Mammary epithelial cell (primary cell): ENCODE measurements around the gene SHROOM1.

ENCODE experiments used
- EZH2 ChIP-seq: IDR thresholded peaks from 2 replicates; pipeline ENCODE4 v1.6.1; 2012; ENCODE audit warnings: low read length, inconsistent platforms, borderline replicate concordance
- TF ChIP-seq, protein P1 (sequence below), 2 donors: IDR thresholded peaks in 1 of 2; conservative IDR thresholded peaks in 1 of 2; 2 replicates each; pipeline ENCODE4 v1.5.1; 2011 to 2012; ENCODE audit warnings: inconsistent platforms in 2 of 2, low read length in 2 of 2, mild to moderate bottlenecking in 2 of 2, control low read depth in 1 of 2, low read depth in 1 of 2; ENCODE audit not compliant: insufficient read depth in 1 of 2; ENCODE audit errors: extremely low read depth in 1 of 2

DNA sequence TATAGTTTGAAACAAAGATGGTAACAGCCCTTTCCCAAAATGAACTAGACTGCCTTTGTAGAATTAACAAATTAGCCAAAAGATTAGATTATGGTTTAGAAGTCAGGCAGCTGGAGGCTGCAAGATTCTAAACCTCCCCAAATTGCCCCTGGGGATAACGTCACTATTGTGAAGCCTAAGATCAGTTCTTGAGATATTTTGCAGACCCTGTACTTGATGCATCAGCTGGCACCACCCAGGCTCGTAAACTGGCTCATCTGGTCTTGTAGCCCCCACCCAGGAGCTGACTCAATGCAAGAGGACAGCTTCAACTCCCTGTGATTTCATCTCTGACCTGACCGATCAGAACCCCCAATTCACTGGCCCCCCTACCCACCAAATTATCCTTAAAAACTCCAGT, 21.6 kb downstream of the SHROOM1 start:
- TF ChIP-seq, protein P1, sequence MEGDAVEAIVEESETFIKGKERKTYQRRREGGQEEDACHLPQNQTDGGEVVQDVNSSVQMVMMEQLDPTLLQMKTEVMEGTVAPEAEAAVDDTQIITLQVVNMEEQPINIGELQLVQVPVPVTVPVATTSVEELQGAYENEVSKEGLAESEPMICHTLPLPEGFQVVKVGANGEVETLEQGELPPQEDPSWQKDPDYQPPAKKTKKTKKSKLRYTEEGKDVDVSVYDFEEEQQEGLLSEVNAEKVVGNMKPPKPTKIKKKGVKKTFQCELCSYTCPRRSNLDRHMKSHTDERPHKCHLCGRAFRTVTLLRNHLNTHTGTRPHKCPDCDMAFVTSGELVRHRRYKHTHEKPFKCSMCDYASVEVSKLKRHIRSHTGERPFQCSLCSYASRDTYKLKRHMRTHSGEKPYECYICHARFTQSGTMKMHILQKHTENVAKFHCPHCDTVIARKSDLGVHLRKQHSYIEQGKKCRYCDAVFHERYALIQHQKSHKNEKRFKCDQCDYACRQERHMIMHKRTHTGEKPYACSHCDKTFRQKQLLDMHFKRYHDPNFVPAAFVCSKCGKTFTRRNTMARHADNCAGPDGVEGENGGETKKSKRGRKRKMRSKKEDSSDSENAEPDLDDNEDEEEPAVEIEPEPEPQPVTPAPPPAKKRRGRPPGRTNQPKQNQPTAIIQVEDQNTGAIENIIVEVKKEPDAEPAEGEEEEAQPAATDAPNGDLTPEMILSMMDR (conservative IDR thresholded peaks at IDR 0.05 in 1 of 2, IDR thresholded peaks at IDR 0.05 in 1 of 2; ENCODE audit: extremely low read depth in 1 of 2, insufficient read depth in 1 of 2, low read depth in 1 of 2, low read length in 2 of 2): no peak
- TF ChIP-seq EZH2: no peak
